ENCODE data around the gene SRPX. TPM values are rescaled to one million over a fixed set of nuclear protein-coding genes. Genes with fewer than 3 reads are reported as not detected.

SRPX gene
- total RNA-seq, 1 donor from 2014 or later, result 4.8 TPM

GRCh38 chrX:38102240-38102639 is 118.4 kb downstream of the SRPX start:
- Histone ChIP-seq H3K27me3 (no peaks in the 10 kb centered on the region), H3K36me3 (no peaks in the 10 kb centered on the region), H3K4me1 (no peaks in the 10 kb centered on the region), H3K4me3 (no peak overlapping the region), H4K20me1 (ENCODE audit: low read depth) (no peaks in the 10 kb centered on the region), H3K9ac (no peak overlapping the region), H3K4me2 (no peak overlapping the region), H3K9me3 (ENCODE audit: low read depth) (peaks cover 13% of the 10 kb centered on the region), H2AFZ (replicated peaks) (no peak overlapping the region), H3K27ac (no peak overlapping the region), H3K79me2 (ENCODE audit: low read depth) (no peaks in the 10 kb centered on the region), H3F3A (ENCODE audit: low read depth) (no peaks in the 10 kb centered on the region)
- Mint-ChIP-seq H3K27me3 (ENCODE audit: insufficient read depth, low read depth) (no peaks in the 10 kb centered on the region), H3K4me1 (no peaks in the 10 kb centered on the region), H3K36me3 (no peaks in the 10 kb centered on the region), H3K9me3 (peaks cover 4% of the 10 kb centered on the region), H3K4me3 (no peak overlapping the region), H3K27ac (no peak overlapping the region)
- no peak for TF ChIP-seq CTCF (IDR thresholded peaks at IDR 0.05)
- TF ChIP-seq EZH2phosphoT487 (IDR thresholded peaks at IDR 0.05), result no peak
- TF ChIP-seq EZH2 (IDR thresholded peaks at IDR 0.05), result no peak
- no peak for DNase-seq (ENCODE audit: low spot score)

GRCh38 chrX:38099688-38100087 is 121.0 kb downstream of the SRPX start:
- Mint-ChIP-seq H3K36me3 (no peaks in the 10 kb centered on the region), H3K4me3 (no peak overlapping the region), H3K27me3 (ENCODE audit: insufficient read depth, low read depth) (no peaks in the 10 kb centered on the region), H3K4me1 (no peaks in the 10 kb centered on the region), H3K9me3 (peaks cover 4% of the 10 kb centered on the region), H3K27ac (no peak overlapping the region)
- no peaks in the 10 kb centered on the region for H3K4me1 ChIP-seq
- H3K9me3 ChIP-seq (ENCODE audit: low read depth), result peaks cover 13% of the 10 kb centered on the region
- no peak overlapping the region for H3K27ac ChIP-seq
- no peak overlapping the region for H3K4me3 ChIP-seq
- H3K27me3 ChIP-seq, result no peaks in the 10 kb centered on the region
- H3F3A ChIP-seq (ENCODE audit: low read depth), result no peaks in the 10 kb centered on the region
- H3K4me2 ChIP-seq, result no peak overlapping the region
- no peaks in the 10 kb centered on the region for H4K20me1 ChIP-seq (ENCODE audit: low read depth)
- H2AFZ ChIP-seq (replicated peaks), result no peak overlapping the region
- no peak overlapping the region for H3K9ac ChIP-seq
- H3K79me2 ChIP-seq (ENCODE audit: low read depth), result no peaks in the 10 kb centered on the region
- H3K36me3 ChIP-seq, result no peaks in the 10 kb centered on the region
- TF ChIP-seq CTCF (IDR thresholded peaks at IDR 0.05) (no peak), EZH2 (IDR thresholded peaks at IDR 0.05) (no peak), EZH2phosphoT487 (IDR thresholded peaks at IDR 0.05) (no peak)
- DNase-seq (ENCODE audit: low spot score), result no peak

Other genes with a start within 250 kb of the SRPX start
- gene SYTL5, start 214.3 kb downstream of the SRPX start, total RNA-seq (ENCODE audit: low replicate concordance), result 0.87 and 1.7 TPM in 2 replicates
- 16.9 and 17.4 TPM in 2 replicates for gene RPGR, start 106.6 kb upstream of the SRPX start, total RNA-seq (ENCODE audit: low replicate concordance)
- not detected in 2 replicates for gene OTC, start 131.7 kb upstream of the SRPX start, total RNA-seq (ENCODE audit: low replicate concordance)